Common myeloid progenitor, CD34-positive (primary cell): ENCODE data around the gene INPP4B.
A peak's percentile ranks its signal among the peaks of the same experiment; 100 is the strongest.

ENCODE experiments used
- CTCF ChIA-PET: fragments of 350-600 bp; sonication (Branson Sonifier 250); formaldehyde crosslinking; loops from one replicate; lab custom pipeline; 2021; ENCODE audit warnings: antibody characterized with exemption; lab: Charles Lee
- POLR2A ChIA-PET: fragments of 350-600 bp; sonication (Branson Sonifier 250); formaldehyde crosslinking; loops from one replicate; lab custom pipeline; 2021; ENCODE audit warnings: antibody characterized with exemption; lab: Charles Lee
- DNase-seq, 3 donors: peaks; one replicate each; pipeline versions ENCODE4 v3.0.0 to v3.0.0-alpha.2; 2013
- H3K27ac ChIP-seq, 2 experiments: 1 replicate in 1 of 2; 2 replicates in 1 of 2; pipeline ENCODE4 v1.7.0; 2013; ENCODE audit warnings: inconsistent platforms in 2 of 2, low read length in 2 of 2, mild to moderate bottlenecking in 2 of 2, low read depth in 1 of 2, moderate library complexity in 1 of 2; ENCODE audit not compliant: severe bottlenecking in 2 of 2, insufficient read depth in 1 of 2, poor library complexity in 1 of 2
- H3K27me3 ChIP-seq, 5 experiments: replicated peaks in 2 of 5; 1 replicate in 3 of 5; 2 replicates in 2 of 5; pipeline versions ENCODE4 v1.6.1 to v1.7.0; 2013; ENCODE audit warnings: low read length in 4 of 5, mild to moderate bottlenecking in 2 of 5, moderate library complexity in 2 of 5, inconsistent platforms in 1 of 5; ENCODE audit not compliant: insufficient read depth in 5 of 5, control insufficient read depth in 4 of 5
- H3K36me3 ChIP-seq, 4 experiments: 1 replicate in 2 of 4; 2 replicates in 2 of 4; pipeline versions ENCODE4 v1.6.1 to v1.7.0; 2013; ENCODE audit warnings: low read length in 3 of 4, control low read depth in 1 of 4, mild to moderate bottlenecking in 1 of 4; ENCODE audit not compliant: control insufficient read depth in 4 of 4, insufficient read depth in 4 of 4
- H3K4me1 ChIP-seq, 4 experiments: 1 replicate in 3 of 4; 2 replicates in 1 of 4; pipeline versions ENCODE4 v1.6.1 to v1.7.1; 2013; ENCODE audit warnings: low read length in 3 of 4, mild to moderate bottlenecking in 3 of 4, control low read depth in 1 of 4, inconsistent platforms in 1 of 4, moderate library complexity in 1 of 4; ENCODE audit not compliant: control insufficient read depth in 4 of 4, insufficient read depth in 4 of 4; ENCODE audit errors: control extremely low read depth in 1 of 4
- H3K4me3 ChIP-seq, 7 experiments: 1 replicate in 4 of 7; 2 replicates in 3 of 7; pipeline versions ENCODE4 v1.5.1 to v1.7.0; 2013; ENCODE audit warnings: mild to moderate bottlenecking in 7 of 7, low read length in 6 of 7, moderate library complexity in 6 of 7, inconsistent platforms in 2 of 7, low read depth in 2 of 7, control low read depth in 1 of 7; ENCODE audit not compliant: insufficient read depth in 4 of 7, control insufficient read depth in 1 of 7; ENCODE audit errors: extremely low read depth in 1 of 7
- H3K9me3 ChIP-seq, 5 experiments: 1 replicate in 4 of 5; 2 replicates in 1 of 5; pipeline versions ENCODE4 v1.6.1 to v1.7.1; 2013; ENCODE audit warnings: low read length in 4 of 5, mild to moderate bottlenecking in 2 of 5, inconsistent platforms in 1 of 5, low read depth in 1 of 5, moderate library complexity in 1 of 5; ENCODE audit not compliant: control insufficient read depth in 4 of 5, insufficient read depth in 2 of 5; ENCODE audit errors: control extremely low read depth in 1 of 5
- WGBS: methylation state at CpG from one replicate; pipeline ENCODE4 v1.1.5; 2013; ENCODE audit not compliant: insufficient coverage; 5-methylcytosine and 5-hydroxymethylcytosine counted together

INPP4B gene

GRCh38 chr4:142309772-142310171 lies 536.3 kb downstream of the INPP4B start:
- Histone ChIP-seq H3K27ac (no peak overlapping the region), H3K9me3 (no peaks in the 10 kb centered on the region), H3K4me3 (no peak overlapping the region), H3K4me1 (peaks cover 5 to 23% (median 17%) of the 10 kb centered on the region in 4 experiments), H3K27me3 (no peaks in the 10 kb centered on the region), H3K36me3 (peaks cover 3 to 18% (median 6%) of the 10 kb centered on the region in 4 experiments)
- ChIA-PET CTCF (interaction anchor here (1.1 kb wide), 1 partner anchor 22 kb away, joined by 3 read pairs; no protein-coding TSS in a partner anchor), POLR2A (no interaction called here)
- WGBS, result no CpG with 5 or more reads among the region's 1 CpG
- no peak for DNase-seq

GRCh38 chr4:142307857-142308256 lies 538.2 kb downstream of the INPP4B start:
- Histone ChIP-seq H3K36me3 (peaks cover 3 to 18% (median 6%) of the 10 kb centered on the region in 4 experiments), H3K4me1 (peaks cover 0 to 6% (median 1%) of the 10 kb centered on the region in 4 experiments), H3K9me3 (no peaks in the 10 kb centered on the region), H3K27ac (no peak overlapping the region), H3K27me3 (no peaks in the 10 kb centered on the region), H3K4me3 (no peak overlapping the region)
- WGBS, result 72% methylated on average over 2 of the region's 2 CpGs
- ChIA-PET CTCF (interaction anchor here (0.7 to 2.2 kb wide), 5 partner anchors 8 to 72 kb away, joined by 3 to 8 read pairs (median 4); no protein-coding TSS in a partner anchor), POLR2A (no interaction called here)
- DNase-seq, result no peak

GRCh38 chr4:142297313-142297712 lies 548.8 kb downstream of the INPP4B start:
- Histone ChIP-seq H3K4me3 (no peak overlapping the region), H3K36me3 (peaks cover 0 to 3% (median 0%) of the 10 kb centered on the region in 4 experiments), H3K4me1 (peaks cover 0 to 2% (median under 1%) of the 10 kb centered on the region in 4 experiments), H3K9me3 (no peaks in the 10 kb centered on the region), H3K27me3 (no peaks in the 10 kb centered on the region), H3K27ac (no peak overlapping the region)
- ChIA-PET POLR2A (no interaction called here), CTCF (interaction anchor here (0.6 to 1.1 kb wide), 2 partner anchors 15 to 617 kb away, joined by 3 to 4 read pairs; no protein-coding TSS in a partner anchor)
- no peak for DNase-seq
- WGBS, result 100% methylated on average over 4 of the region's 4 CpGs

- peaks cover 0 to 10% (median 3%) of the 10 kb centered on the region in 4 experiments for H3K4me1 ChIP-seq
- peaks cover 0 to 4% (median 0%) of the 10 kb centered on the region in 4 experiments for H3K36me3 ChIP-seq
- H3K27ac ChIP-seq, result no peak overlapping the region
- ChIA-PET POLR2A (interaction anchor here (0.7 kb wide), 1 partner anchor 620 kb away, joined by 3 read pairs; no protein-coding TSS in a partner anchor), CTCF (interaction anchor here (4.9 kb wide), 1 partner anchor 11 kb away, joined by 19 read pairs; no protein-coding TSS in a partner anchor)
- WGBS, result 96% methylated on average over 3 of the region's 4 CpGs
- no peaks in the 10 kb centered on the region for H3K27me3 ChIP-seq
- H3K9me3 ChIP-seq, result peaks cover 0 to 8% (median 0%) of the 10 kb centered on the region in 5 experiments
- H3K4me3 ChIP-seq, result no peak overlapping the region
- no peak for DNase-seq
These were observed 552.6 kb downstream of the INPP4B start for GRCh38 chr4:142293536-142293935.

GRCh38 chr4:142292231-142292630 lies 553.9 kb downstream of the INPP4B start:
- Histone ChIP-seq H3K27me3 (no peaks in the 10 kb centered on the region), H3K9me3 (peaks cover 0 to 8% (median 0%) of the 10 kb centered on the region in 5 experiments), H3K4me3 (no peak overlapping the region), H3K27ac (peak overlapping the region; percentile 19 to 62), H3K36me3 (peaks cover 0 to 4% (median 0%) of the 10 kb centered on the region in 4 experiments), H3K4me1 (peaks cover 0 to 13% (median 5%) of the 10 kb centered on the region in 4 experiments)
- CTCF ChIA-PET, result interaction anchor here (1.2 to 4.9 kb wide), 2 partner anchors 9 to 63 kb away, joined by 3 to 19 read pairs; no protein-coding TSS in a partner anchor
- 100% methylated on average over 1 of the region's 2 CpGs for WGBS
- DNase-seq, result no peak
- POLR2A ChIA-PET, result no interaction called here

GRCh38 chr4:142291299-142292050 lies 554.6 kb downstream of the INPP4B start:
- peak overlapping the region in 1 of 2 experiments; percentile 62 for H3K27ac ChIP-seq
- CTCF ChIA-PET, result interaction anchor here (1.0 to 4.9 kb wide), 3 partner anchors 9 to 120 kb away, joined by 3 to 19 read pairs (median 3); no protein-coding TSS in a partner anchor

More at GRCh38 chr4:142291299-142292050, 554.6 kb downstream of the INPP4B start:
- POLR2A ChIA-PET, result no interaction called here
- Histone ChIP-seq H3K9me3 (peaks cover 0 to 8% (median 0%) of the 10 kb centered on the region in 5 experiments), H3K4me3 (no peak overlapping the region), H3K27me3 (no peaks in the 10 kb centered on the region), H3K36me3 (peaks cover 0 to 4% (median 0%) of the 10 kb centered on the region in 4 experiments), H3K4me1 (peaks cover 0 to 20% (median 5%) of the 10 kb centered on the region in 4 experiments)
- WGBS, result 100% methylated on average over 3 of the region's 5 CpGs
- DNase-seq, result peak; percentile 38 to 83 (median 79)
